GM08714 (cell line): Measurements from ENCODE around the gene FAM168A.

Experiments
- H3K4me3 ChIP-seq: fragments of 200-500 bp; sonication (Bioruptor generic); 2 replicates; pipeline ENCODE4 v1.5.1; 2014; ENCODE audit warnings: mild to moderate bottlenecking, low read length, inconsistent platforms
- ZNF274 ChIP-seq: IDR thresholded peaks from 2 replicates; pipeline ENCODE4 v1.6.1; 2012; ENCODE audit warnings: mild to moderate bottlenecking, low read depth, low read length

FAM168A gene

DNA sequence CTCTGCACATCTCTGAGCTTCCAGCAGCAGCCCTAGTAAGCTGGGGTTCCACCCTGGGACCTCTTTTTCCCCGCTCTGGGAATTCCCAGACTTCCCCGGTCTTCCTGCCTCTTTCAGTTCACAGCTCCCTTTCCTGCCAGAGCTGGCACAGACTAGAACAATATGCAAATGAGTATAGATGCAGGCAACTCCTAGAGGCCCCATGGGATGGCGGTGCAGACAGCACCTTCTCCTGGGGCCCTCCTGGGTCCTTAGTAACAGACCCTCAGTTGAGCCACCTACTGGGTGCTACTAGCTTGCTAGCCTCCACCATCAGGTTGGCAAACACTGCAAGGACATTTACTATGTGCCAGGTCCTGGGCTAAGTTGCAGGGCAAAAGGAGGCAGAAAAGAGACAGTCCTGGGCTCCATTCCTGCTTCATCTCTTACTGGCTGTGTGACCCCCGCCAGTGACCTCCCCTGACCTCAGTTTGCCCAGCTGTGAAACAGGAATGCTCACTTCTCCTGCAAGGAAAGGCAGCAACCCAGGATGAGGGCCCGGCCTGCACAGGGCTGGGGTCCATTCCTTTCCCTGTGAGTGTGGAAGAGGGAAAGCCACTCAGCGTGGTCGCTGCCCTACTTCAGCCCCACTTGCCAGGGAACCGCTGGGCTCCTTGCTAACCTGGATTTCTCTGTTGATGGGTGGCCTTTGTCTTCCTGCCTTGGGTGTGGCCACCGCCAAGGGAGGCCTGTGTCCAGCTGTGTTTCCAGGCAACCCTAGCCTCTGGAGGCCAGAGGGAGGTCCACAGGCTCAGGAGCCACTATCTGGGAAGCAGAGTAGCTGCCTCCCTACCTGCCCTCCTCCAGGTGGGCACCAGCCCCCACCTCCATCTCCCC, 214.4 kb downstream of the FAM168A start:
- no peak overlapping the region; the same call in 1 of the 2 replicates for H3K4me3 ChIP-seq

DNA sequence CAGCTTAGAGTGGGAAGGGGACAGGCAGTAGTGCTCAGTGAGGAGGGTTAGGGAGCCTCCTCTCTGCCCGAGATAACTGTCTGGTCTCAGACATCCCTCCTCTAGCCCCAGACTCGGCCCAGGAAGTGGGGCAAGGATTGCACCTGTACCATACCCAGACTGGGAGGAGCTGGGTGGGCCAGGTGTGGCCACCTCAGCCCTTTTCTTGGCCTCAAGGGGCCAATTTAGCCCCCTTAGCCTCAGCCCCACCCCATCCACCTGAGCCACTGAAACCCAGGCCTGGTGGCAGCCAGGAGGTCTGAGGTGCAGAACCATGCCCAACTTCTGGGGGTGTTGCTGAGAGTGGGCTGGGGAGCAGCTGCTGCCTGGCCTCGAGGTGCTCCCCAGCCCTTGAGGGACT, 215.2 kb downstream of the FAM168A start:
- TF ChIP-seq ZNF274 = no peak
- no peak overlapping the region; the same call in 1 of the 2 replicates for H3K4me3 ChIP-seq

More for the DNA sequence above, 214.4 kb downstream of the FAM168A start:
- TF ChIP-seq ZNF274 = no peak

DNA sequence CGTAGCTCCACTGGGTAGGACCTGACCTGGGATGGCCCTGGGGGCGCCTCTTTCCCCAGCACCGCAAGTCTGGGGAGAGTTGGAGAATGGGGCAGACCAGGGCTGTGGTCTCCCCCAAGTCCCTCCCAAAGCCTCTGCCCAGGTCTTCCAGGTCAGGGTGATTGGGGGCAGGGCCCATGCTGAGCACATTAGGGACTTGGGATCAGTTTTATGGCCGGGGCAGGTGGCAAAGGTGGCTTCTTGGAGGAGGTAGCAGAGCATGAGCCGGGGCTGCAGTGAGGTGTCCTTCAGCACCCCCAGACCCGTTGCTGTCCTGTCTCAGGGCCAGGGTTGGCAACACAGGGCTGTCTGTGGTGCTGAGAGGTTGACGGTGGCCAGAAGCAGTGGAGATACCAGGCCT, 215.7 kb downstream of the FAM168A start:
- H3K4me3 ChIP-seq = no peak overlapping the region
- TF ChIP-seq ZNF274 = no peak

DNA sequence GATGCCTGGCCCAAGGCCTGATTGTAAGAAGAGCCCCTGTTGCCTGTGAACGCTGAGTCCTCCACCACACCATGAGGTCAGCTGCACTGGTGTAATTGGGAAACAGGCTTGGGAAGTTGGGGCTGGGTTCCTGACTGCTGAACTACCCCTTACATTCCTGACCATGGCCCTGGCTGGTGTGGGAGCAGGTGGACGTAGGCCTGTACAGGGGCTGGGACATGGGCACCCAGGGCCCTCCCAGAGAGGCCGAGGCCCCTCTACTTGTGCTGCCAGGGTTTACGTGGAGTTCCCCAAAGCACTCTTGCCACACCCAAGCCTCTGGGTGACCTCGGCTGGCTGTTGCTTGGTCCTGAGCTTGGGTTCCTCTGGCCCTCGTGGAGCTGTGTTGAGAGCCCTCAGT, 216.3 kb downstream of the FAM168A start:
- no peak for TF ChIP-seq ZNF274
- H3K4me3 ChIP-seq = no peak overlapping the region

DNA sequence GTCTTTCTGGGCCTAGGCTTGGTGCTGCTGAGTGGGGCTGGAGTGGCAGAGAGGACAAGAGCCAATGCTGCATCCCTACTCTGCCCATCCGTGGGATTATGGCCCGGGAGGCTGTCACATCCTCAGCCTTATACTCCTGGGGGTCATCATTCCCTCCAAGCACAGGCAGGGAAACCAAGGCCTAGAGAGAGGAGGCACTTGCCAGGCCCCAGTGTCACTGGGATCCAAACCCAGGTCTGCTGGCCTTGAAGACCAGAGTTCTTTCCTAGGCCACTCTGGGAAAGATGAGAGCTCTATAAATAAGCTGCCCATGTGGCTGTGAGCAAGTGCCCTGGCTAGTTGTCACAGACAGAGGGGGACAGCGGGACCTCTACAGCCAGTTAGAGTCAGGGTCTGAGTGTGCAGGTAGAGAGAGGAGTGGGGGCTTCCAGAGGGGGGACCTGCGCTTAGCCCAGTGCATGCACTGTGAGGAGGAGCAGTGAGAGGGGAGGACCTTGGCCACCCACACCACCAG, 217.0 kb downstream of the FAM168A start:
- TF ChIP-seq ZNF274 = no peak
- no peak overlapping the region for H3K4me3 ChIP-seq

DNA sequence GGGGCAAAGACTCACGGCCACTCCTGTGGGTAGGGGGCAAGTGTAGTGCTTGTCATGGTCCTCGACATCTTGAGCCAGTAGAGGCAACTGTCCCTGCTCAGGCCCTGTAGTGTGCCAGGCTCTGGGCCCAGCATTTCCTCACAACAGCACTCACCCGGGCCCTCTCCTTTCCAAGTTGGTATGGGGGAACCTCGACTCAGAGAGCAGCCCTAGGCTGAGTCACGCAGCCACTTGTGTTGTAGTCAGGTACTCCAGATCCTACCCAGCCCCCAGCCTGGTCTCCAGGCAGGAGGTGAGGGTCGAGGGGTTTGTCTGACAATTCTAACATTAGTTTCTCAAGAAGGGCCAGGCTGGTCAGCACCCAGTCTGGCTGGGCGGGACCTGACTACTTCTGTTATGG, 217.6 kb downstream of the FAM168A start:
- no peak overlapping the region for H3K4me3 ChIP-seq
- TF ChIP-seq ZNF274 = no peak

DNA sequence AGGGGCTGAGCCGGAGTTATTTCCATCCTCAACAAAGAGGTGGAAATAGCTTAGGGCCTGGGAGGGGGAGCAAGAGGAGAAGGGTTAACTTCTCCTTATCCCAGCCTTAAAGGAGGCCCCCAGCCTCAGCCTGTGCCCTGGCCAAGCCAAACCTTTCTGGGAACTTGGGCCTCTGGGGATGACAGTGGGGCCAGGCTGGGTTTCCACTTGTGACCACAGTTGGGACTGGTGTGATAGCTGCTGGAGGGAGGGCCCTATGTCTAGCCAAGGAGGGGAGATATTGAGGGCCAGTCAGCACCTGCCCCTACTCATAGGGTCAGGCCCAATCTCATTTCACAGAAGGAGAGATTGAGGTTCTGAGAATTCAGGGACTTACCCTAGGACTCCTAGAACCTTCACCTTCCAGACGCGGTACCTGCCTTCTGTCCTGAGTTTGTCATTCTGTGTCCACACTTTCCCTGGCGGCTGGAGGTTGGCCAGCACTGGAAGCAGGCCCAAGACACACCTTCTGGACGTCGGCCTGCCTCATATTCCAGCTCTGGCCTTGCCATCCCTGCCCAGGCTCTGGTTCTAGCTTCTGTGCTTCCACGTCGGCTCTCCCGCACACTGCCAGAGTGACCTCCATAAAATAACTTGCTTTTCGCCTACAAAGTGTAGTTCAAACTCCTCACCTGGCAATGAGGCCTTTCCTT, 218.6 kb downstream of the FAM168A start:
- no peak for TF ChIP-seq ZNF274
- H3K4me3 ChIP-seq = no peak overlapping the region; the same call in 1 of the 2 replicates

DNA sequence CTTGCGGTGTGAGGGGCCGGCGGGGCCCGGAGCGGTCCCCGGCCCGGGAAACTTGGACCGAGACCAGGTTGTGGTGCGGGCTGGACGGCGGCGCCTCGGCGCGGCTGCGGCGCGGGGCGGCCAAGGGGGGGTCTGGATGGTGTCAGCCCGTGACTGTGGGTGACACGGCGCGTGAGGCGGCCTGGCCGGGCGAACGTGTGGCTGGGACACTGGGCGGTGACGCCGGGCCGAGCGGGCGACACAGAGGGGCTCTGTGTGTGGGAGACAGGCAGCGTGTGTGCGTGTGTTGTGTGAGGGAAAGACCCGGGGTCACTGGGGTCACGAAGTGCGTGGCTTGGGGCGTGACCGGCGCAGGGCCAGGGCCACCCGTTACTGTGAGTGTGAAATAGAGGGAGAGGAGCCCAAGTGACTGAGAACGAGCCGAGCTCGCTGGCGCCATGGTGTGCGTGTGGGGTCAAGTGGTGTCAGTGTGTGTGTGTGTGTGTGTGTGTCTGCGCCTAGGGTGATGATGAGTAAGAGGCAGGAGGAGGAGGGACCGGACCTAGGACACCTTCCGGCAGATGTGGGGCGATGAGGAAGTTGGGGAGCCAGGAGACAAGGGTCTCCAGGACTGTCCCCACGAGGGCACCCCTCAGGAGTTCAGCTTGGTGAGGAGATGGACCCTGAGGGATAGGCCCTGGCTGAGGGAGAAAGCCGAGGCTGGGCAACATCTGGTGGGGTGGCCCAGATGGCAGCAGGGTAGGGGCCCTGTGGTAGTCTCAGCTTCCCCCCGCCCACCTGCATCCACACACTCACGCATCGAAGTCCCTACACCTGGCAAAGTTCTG, 220.9 kb downstream of the FAM168A start:
- H3K4me3 ChIP-seq = peak overlapping the region; percentile 70

DNA sequence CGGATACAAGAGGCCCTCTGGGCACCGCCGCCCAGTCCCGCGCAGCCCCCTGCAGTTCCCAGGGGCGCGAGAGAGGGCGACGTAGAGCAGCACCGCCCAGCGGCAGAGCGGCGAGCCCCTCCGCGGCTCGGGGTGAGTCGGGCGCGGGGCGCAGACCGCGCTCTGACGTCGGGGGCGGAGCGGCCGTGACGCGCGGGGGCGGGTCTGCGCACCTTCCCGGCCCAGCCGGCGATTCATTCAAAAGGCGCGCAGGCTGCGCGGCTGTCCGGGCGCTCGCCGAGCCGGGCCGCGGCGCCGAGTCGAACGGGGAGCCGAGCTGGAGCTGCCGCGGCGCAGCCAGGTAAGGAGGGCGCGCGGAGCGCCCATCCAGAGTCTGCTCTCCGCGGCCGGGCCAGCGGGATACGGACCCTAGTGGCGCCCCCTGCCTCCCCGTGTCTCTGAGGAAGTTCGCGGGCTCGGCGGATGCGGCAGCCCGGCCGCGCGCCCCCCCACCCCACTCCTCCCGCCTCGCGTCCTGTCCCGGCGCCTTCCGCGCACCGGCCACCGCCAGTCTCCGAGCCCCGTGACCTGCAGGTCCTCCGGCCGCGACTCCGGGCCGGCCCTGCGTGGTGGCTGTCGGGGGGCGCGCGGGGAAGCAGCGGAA, 221.6 kb downstream of the FAM168A start, which contains the start of gene RELT:
Gene RELT, plus strand, starts transcription at position 240 of the 643 bp plus-strand sequence. CDS start 12,738 bp downstream, outside the sequence.
- no peak for TF ChIP-seq ZNF274
- peak within 1 kb of the TSS; percentile 70 for H3K4me3 ChIP-seq

More for the DNA sequence above, 220.9 kb downstream of the FAM168A start:
- no peak for TF ChIP-seq ZNF274

DNA sequence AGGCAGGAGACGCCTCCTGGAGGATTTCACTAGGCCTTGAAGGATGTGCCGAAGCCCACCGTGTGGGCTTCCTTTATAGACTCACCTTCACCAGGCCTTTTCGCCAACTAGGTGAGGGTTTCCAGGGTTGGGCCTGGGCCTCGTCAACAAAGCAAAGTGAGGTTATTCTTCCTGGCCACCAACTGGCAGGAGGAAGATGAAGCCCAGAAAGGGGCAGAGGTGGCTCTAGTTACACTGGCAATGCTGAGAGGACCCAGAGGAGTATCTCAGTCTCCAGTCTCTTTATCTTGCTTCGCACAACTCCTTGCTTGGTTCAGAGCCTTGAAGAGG, 222.1 kb downstream of the FAM168A start:
- H3K4me3 ChIP-seq = no peak overlapping the region
- no peak for TF ChIP-seq ZNF274

DNA sequence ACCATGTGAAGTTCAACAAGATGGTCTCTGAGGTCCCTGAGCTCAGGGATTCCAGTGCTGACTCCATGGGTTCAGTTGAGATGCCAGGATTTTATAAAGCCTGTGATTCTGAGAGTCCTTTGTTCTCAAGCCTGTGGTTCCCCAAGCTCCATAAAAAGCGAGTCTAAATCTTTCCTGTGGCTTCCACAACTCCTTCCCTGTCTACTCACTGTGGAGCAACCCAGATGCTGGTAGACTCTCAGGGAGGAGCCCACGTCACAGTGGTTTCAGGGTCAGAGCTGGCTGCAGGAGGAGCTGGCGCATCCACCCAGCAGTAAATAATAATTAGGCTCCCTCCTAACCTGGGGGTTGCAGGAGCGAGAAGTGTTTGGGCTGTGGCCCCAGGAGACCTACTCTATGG, 223.8 kb downstream of the FAM168A start:
- TF ChIP-seq ZNF274 = no peak

DNA sequence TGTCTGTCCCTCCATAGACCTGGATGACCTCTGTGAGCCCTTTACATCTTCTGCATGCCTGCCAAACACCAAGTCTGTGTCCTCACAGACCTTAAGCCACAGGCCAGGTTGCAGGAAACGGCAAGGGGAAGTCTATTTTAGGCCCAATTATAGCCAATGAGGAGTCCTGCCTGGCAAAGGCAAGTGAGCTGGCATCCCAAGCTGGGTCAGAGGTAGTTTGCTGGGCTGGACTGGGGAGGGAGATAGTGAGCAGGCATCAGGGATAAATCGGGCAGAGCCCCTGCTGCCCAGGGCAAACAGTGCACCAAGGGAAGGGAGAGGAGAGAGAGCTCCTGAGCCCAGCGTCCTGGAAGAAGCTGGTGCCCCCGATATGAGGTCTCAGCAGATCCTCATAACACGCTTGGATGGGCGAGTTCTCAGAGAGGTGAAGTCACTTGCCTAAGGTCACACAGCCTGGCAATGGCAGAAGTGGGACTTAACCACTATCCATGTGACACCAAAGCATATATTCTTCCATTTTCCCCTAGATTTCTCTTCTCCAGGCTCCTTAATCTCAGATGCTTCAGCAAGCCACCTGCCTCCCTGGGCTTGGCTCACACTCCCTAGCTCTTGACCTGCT, 225.4 kb downstream of the FAM168A start:
- TF ChIP-seq ZNF274 = no peak
- H3K4me3 ChIP-seq = no peak overlapping the region

More for the DNA sequence above, 223.8 kb downstream of the FAM168A start:
- no peak overlapping the region for H3K4me3 ChIP-seq

DNA sequence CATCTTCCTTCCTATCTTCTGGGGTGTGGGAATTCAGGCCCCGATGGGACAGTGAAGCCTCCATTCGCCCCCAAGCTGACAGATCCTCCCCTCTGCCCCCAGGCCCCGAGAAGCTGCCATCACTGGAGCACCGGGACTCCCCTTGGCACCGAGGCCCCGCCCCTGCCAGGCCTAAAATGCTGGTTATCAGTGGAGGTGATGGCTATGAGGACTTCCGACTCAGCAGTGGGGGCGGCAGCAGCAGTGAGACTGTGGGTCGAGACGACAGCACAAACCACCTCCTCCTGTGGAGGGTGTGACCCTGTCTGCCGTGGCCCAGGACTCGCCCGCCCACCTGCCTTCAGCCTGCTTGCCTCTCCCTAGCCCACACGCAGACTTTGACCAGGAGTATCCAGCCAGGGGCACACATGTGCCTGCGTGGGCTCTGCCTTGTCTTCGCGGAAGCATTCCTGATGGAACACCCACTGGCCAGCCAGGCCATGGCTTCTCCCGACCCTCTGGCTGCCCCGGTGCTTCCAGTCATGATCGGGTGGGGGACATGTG, 230.4 kb downstream of the FAM168A start:
- TF ChIP-seq ZNF274 = no peak
- H3K4me3 ChIP-seq = no peak overlapping the region

DNA sequence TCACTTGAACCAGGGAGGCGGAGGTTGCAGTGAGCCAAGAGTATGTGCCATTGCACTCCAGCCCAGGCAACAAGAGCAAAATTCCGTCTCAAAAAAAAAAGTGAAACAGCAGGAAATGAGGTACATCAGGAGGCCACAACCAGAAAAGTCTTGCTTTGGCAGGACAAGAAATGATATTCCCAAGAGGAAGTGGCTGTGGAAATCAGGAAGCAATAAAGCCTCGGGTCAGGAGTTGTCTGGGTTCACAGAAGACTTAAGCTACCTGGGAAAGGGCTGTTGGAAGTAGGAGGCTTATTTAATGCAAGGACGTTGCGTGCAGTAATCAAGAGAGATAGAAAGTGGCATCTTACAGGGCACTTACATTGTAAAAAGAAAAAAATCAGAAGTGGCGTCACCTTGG, 231.0 kb downstream of the FAM168A start:
- no peak for TF ChIP-seq ZNF274
- no peak overlapping the region for H3K4me3 ChIP-seq
